ENCODE results near the gene ZNF385B.
"Not testable (repeated sequence)": the region's sequence is repeated elsewhere in the genome, so short reads cannot be mapped to it uniquely, and the experiment has no call there.

The ZNF385B gene

GRCh38 chr2:179646173-179646769 lies 215.1 kb downstream of the ZNF385B start:
- H3K36me3 Mint-ChIP-seq (ENCODE audit: insufficient read depth) = no peaks in the 10 kb centered on the region
- no peaks in the 10 kb centered on the region for H3K4me1 Mint-ChIP-seq
- no peaks in the 10 kb centered on the region for H3K9me3 Mint-ChIP-seq
- DNase-seq (ENCODE audit: low spot score in 2 of 2) (no peak), ATAC-seq (replicated peaks; ENCODE audit: extremely low read depth, poor library complexity, severe bottlenecking) (no peak)
- H3K27me3 Mint-ChIP-seq = no peaks in the 10 kb centered on the region
- no peak overlapping the region for H3K4me3 Mint-ChIP-seq
- no peak overlapping the region for H3K27ac Mint-ChIP-seq (ENCODE audit: low read depth)

DNA sequence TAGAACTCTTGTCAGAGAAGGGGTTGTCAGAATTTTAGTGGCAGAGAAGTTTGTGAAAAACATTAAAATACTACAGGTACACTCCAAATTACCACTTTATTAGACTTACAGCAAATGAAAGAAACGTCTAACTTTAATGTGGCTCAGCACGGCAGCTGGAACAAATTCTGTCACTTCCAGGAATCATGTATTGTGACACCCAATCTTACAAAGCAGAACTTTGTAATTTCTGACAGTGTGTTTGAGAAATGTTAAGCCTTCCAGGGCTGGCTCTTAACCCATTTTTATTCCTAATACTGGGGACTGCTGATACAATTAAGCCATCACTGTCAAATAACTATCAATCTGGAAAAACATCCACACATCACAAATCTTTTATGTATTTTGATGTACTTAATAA lies 216.4 kb downstream of the ZNF385B start:
- no peaks in the 10 kb centered on the region for H3K27me3 Mint-ChIP-seq
- H3K4me1 Mint-ChIP-seq = no peaks in the 10 kb centered on the region
- ATAC-seq (replicated peaks; ENCODE audit: extremely low read depth, poor library complexity, severe bottlenecking) = no peak
- no peak overlapping the region for H3K4me3 Mint-ChIP-seq
- DNase-seq (ENCODE audit: low spot score in 2 of 2) = no peak
- H3K27ac Mint-ChIP-seq (ENCODE audit: low read depth) = no peak overlapping the region
- no peaks in the 10 kb centered on the region for H3K36me3 Mint-ChIP-seq (ENCODE audit: insufficient read depth)
- H3K9me3 Mint-ChIP-seq = no peaks in the 10 kb centered on the region

- no peaks in the 10 kb centered on the region for H3K27me3 Mint-ChIP-seq
- ATAC-seq (replicated peaks; ENCODE audit: extremely low read depth, poor library complexity, severe bottlenecking) = no peak
- no peak overlapping the region for H3K4me3 Mint-ChIP-seq
- no peak overlapping the region for H3K27ac Mint-ChIP-seq (ENCODE audit: low read depth)
- H3K9me3 Mint-ChIP-seq = peaks cover 5% of the 10 kb centered on the region
- H3K36me3 Mint-ChIP-seq (ENCODE audit: insufficient read depth) = no peaks in the 10 kb centered on the region
- no peaks in the 10 kb centered on the region for H3K4me1 Mint-ChIP-seq
- no peak for DNase-seq (ENCODE audit: low spot score in 2 of 2)
These were observed 218.9 kb downstream of the ZNF385B start for GRCh38 chr2:179642462-179642861.

DNA sequence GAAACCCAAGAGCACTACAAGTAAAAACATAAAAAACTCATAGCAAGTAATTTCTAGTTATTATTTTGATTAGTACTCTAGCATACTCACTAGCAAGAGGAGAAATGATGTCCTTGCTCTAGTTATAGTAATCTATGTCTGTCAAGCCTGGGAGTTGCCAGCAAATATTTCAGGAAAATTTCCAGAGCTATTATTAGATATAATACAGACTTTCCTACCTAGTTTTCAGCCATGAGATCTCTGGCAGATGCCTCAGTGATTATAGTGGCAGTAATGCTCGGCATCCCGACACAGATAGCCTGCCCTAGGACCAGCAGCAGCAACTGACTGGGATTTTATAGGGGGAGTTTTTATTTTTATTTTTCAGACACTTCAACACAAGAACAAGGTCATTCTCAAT lies 224.4 kb downstream of the ZNF385B start:
- H3K36me3 Mint-ChIP-seq (ENCODE audit: insufficient read depth) = no peaks in the 10 kb centered on the region
- no peak overlapping the region for H3K27ac Mint-ChIP-seq (ENCODE audit: low read depth)
- ATAC-seq (replicated peaks; ENCODE audit: extremely low read depth, poor library complexity, severe bottlenecking) (no peak), DNase-seq (ENCODE audit: low spot score in 2 of 2) (no peak)
- H3K27me3 Mint-ChIP-seq = no peaks in the 10 kb centered on the region
- H3K9me3 Mint-ChIP-seq = peaks cover 6% of the 10 kb centered on the region
- no peaks in the 10 kb centered on the region for H3K4me1 Mint-ChIP-seq
- H3K4me3 Mint-ChIP-seq = no peak overlapping the region

GRCh38 chr2:179636100-179636980 lies 225.1 kb downstream of the ZNF385B start:
- Mint-ChIP-seq H3K27ac (ENCODE audit: low read depth) (no peak overlapping the region), H3K36me3 (ENCODE audit: insufficient read depth) (no peaks in the 10 kb centered on the region), H3K9me3 (peaks cover 13% of the 10 kb centered on the region), H3K4me3 (no peak overlapping the region), H3K4me1 (no peaks in the 10 kb centered on the region), H3K27me3 (no peaks in the 10 kb centered on the region)
- no peak for ATAC-seq (replicated peaks; ENCODE audit: extremely low read depth, poor library complexity, severe bottlenecking)
- DNase-seq (ENCODE audit: low spot score in 2 of 2) = no peak

DNA sequence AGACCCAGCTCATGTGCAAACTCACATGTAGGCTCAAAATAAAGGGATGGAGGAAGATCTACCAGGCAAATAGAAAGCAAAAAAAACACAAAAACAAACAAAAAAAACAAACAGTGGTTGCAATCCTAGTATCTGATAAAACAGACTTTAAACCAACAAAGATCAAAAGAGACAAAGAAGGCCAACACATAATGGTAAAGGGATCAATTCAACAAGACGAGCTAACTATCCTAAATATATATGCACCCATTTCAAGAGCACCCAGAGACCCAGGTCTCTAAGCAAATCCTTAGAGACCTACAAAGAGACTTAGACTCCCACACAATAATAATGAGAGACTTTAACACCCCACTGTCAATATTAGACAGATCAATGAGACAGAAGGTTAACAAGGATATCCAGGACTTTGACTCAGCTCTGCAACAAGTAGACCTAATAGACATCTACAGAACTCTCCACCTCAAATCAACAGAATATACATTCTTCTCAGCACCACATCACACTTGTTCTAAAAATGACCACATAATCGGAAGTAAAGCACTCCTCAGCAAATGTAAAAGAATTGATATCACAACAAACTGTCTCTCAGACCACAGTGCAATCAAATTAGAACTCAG lies 229.5 kb downstream of the ZNF385B start:
- H3K27ac Mint-ChIP-seq (ENCODE audit: low read depth); H3K9me3 Mint-ChIP-seq; H3K4me3 Mint-ChIP-seq: not testable (repeated sequence)

DNA sequence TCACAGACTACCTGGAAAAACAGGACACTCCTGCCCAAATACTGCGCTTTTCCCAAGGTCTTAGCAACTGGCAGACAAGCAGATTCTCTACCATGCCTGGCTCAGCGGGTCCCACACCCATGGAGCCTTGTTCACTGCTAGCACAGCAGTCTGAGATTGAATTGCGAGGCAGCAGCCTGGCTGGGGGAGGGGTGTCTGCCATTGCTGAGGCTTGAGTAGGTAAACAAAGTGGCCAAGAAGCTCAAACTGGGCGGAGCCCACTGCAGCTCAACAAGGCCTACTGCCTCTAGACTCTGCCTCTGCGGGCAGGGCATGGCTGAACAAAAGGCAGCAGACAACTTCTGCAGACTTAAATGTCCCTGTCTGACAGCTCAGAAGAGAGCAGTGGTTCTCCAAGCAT lies 231.6 kb downstream of the ZNF385B start:
- ATAC-seq (replicated peaks; ENCODE audit: extremely low read depth, poor library complexity, severe bottlenecking); H3K36me3 Mint-ChIP-seq (ENCODE audit: insufficient read depth); DNase-seq (ENCODE audit: low spot score in 2 of 2); H3K27ac Mint-ChIP-seq (ENCODE audit: low read depth); H3K4me1 Mint-ChIP-seq; H3K9me3 Mint-ChIP-seq; H3K4me3 Mint-ChIP-seq; H3K27me3 Mint-ChIP-seq: not testable (repeated sequence)

More for the DNA sequence above, 229.5 kb downstream of the ZNF385B start:
- not testable (repeated sequence) for ATAC-seq (replicated peaks; ENCODE audit: extremely low read depth, poor library complexity, severe bottlenecking); H3K4me1 Mint-ChIP-seq; H3K27me3 Mint-ChIP-seq; H3K36me3 Mint-ChIP-seq (ENCODE audit: insufficient read depth); DNase-seq (ENCODE audit: low spot score in 2 of 2)

- H3K27me3 Mint-ChIP-seq = no peaks in the 10 kb centered on the region
- no peaks in the 10 kb centered on the region for H3K4me1 Mint-ChIP-seq
- no peaks in the 10 kb centered on the region for H3K9me3 Mint-ChIP-seq
- H3K4me3 Mint-ChIP-seq = no peak overlapping the region
- no peak for DNase-seq (ENCODE audit: low spot score in 2 of 2)
- no peak for ATAC-seq (replicated peaks; ENCODE audit: extremely low read depth, poor library complexity, severe bottlenecking)
- H3K27ac Mint-ChIP-seq (ENCODE audit: low read depth) = no peak overlapping the region
- no peaks in the 10 kb centered on the region for H3K36me3 Mint-ChIP-seq (ENCODE audit: insufficient read depth)
These were observed 235.2 kb downstream of the ZNF385B start for GRCh38 chr2:179626261-179626660.

GRCh38 chr2:179622635-179623300 lies 238.6 kb downstream of the ZNF385B start:
- no peak overlapping the region for H3K27ac Mint-ChIP-seq (ENCODE audit: low read depth)
- no peak for DNase-seq (ENCODE audit: low spot score in 2 of 2)
- no peaks in the 10 kb centered on the region for H3K36me3 Mint-ChIP-seq (ENCODE audit: insufficient read depth)
- H3K4me3 Mint-ChIP-seq = no peak overlapping the region
- no peaks in the 10 kb centered on the region for H3K4me1 Mint-ChIP-seq
- ATAC-seq (replicated peaks; ENCODE audit: extremely low read depth, poor library complexity, severe bottlenecking) = no peak
- peaks cover 4% of the 10 kb centered on the region for H3K9me3 Mint-ChIP-seq
- H3K27me3 Mint-ChIP-seq = no peaks in the 10 kb centered on the region

- no peaks in the 10 kb centered on the region for H3K36me3 Mint-ChIP-seq (ENCODE audit: insufficient read depth)
- H3K9me3 Mint-ChIP-seq = peaks cover 4% of the 10 kb centered on the region
- H3K27ac Mint-ChIP-seq (ENCODE audit: low read depth) = no peak overlapping the region
- no peak for DNase-seq (ENCODE audit: low spot score in 2 of 2)
- no peaks in the 10 kb centered on the region for H3K4me1 Mint-ChIP-seq
- no peak for ATAC-seq (replicated peaks; ENCODE audit: extremely low read depth, poor library complexity, severe bottlenecking)
- H3K27me3 Mint-ChIP-seq = no peaks in the 10 kb centered on the region
- H3K4me3 Mint-ChIP-seq = no peak overlapping the region
These were observed 239.3 kb downstream of the ZNF385B start for GRCh38 chr2:179622112-179622511.

DNA sequence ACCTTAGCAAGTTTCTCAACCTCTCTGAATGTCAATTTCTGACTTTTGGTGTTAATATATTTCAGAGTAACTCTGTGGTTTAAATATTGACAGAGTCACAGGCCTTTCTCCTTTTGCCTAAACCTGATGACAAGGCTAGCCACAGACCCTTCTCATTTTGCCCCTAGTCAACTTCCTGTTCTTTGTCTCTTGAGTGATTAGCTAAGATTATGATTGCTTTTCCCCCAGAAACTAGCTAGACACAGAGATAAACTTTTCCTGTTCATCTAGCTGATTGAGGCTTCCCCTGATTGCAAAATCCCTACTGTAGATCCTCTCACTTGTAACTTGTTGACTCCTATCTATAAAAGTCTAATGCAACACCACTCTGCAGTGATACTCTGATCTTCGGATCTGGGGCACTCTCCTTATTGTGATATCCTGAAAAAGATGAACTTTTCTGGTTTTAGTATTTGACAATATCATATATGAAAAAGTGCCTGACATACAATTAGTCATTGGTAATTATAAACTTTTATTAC lies 241.4 kb downstream of the ZNF385B start:
- Mint-ChIP-seq H3K9me3 (peaks cover 4% of the 10 kb centered on the region), H3K4me3 (no peak overlapping the region), H3K27ac (ENCODE audit: low read depth) (no peak overlapping the region), H3K36me3 (ENCODE audit: insufficient read depth) (no peaks in the 10 kb centered on the region), H3K27me3 (no peaks in the 10 kb centered on the region), H3K4me1 (no peaks in the 10 kb centered on the region)
- ATAC-seq (replicated peaks; ENCODE audit: extremely low read depth, poor library complexity, severe bottlenecking) (no peak), DNase-seq (ENCODE audit: low spot score in 2 of 2) (no peak)

GRCh38 chr2:179614121-179614520 lies 247.3 kb downstream of the ZNF385B start:
- DNase-seq (ENCODE audit: low spot score in 2 of 2) (no peak), ATAC-seq (replicated peaks; ENCODE audit: extremely low read depth, poor library complexity, severe bottlenecking) (no peak)
- H3K4me3 Mint-ChIP-seq = no peak overlapping the region
- no peak overlapping the region for H3K27ac Mint-ChIP-seq (ENCODE audit: low read depth)
- H3K36me3 Mint-ChIP-seq (ENCODE audit: insufficient read depth) = no peaks in the 10 kb centered on the region
- H3K9me3 Mint-ChIP-seq = peaks cover 19% of the 10 kb centered on the region
- no peaks in the 10 kb centered on the region for H3K4me1 Mint-ChIP-seq
- H3K27me3 Mint-ChIP-seq = no peaks in the 10 kb centered on the region

All from central memory CD8-positive, alpha-beta T cell (primary cell).